ENCODE results near the gene RTL10.

RTL10 gene

DNA sequence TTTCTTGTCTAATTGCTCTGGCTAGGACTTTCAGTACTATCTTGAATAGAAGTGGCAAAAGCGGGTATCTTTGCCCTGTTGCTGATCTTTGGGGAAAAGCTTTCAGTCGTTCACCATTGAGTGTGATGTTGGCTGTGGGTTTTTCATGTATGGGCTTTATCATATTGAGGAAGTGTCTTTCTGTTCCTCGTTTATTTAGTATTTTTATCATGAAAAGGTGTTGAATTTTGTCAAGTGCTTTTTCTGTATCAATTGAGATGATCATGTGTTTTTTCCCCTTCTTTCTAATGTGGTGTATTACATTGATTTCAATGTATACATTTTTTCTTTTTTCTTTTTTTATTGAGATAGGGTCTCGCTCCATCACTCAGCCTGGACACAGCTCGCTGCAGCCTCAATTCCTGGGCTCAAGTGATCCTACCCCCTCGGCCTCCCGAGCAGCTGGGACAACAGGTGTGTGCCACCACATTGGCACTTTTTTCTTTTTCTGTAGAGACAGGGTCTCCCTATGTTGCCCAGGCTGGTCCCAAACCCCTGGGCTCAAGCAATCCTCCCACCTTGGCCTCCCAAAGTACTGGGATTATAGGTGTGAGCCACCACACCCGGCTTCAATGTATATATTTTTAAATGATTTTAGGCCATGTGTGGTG, 5.3 kb upstream of the RTL10 start:
- DNase-seq = no peak

DNA sequence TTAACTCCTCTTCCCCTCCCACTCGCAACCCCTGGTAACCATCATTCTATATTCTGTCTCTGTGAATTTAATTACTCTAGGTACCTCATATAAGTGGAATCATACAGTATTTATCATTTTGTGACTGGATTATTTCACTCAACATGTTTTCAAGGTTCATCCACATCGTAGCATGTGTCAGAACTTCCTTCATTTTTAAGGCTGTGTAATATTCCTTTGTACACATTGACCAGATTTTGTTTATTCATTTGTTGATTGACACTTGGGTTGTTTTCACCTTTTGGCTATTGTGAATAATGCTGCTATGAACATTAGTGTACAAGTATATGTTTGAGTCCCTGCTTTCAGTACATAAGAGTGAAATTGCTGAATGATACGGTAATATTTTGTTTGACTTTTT, 2.7 kb upstream of the RTL10 start:
- no peak for DNase-seq

DNA sequence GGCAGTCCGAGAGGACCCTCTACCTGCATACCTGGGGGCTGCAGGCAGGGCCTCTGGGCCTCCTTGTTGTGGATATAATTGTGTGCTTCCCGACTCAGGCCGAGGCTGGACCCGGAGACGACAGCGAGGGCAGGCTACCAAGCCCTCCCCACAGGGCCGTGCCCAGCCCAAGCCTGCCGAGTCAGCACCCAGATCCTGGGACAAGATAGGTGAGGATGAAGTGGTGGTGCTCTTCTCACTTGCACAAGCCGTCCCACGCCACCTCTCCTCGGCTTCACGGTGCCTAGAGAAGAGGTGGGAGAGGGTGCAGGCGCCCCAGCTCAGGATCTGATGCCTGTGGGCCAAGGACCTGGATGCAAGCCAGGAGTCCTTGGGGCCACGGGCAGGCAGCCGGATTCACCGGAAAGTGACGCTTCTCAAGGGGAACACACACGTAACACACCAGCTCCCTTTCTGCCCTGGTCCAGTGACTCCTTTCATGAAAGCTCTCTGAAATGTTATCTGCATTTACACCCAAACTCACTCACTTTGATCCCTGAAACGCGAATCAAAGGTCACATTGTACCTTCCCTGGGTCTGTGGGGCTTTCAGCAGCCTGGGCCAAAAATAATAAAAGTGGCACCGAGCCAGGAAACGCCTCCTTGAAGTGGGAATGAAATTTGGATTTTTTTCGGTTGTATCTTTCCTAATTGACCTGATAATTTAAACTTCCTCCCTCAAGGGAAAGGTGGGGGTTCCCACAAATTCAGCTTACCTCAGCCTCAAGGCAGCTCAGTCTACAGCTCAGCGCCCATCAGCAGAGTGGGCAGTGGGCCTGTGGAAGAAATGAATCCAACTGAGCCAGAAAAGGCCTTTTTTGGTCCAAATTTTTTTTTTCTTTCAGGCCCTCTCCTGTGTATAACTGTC, 1.1 kb upstream of the RTL10 start:
- DNase-seq = peak; percentile 54

DNA sequence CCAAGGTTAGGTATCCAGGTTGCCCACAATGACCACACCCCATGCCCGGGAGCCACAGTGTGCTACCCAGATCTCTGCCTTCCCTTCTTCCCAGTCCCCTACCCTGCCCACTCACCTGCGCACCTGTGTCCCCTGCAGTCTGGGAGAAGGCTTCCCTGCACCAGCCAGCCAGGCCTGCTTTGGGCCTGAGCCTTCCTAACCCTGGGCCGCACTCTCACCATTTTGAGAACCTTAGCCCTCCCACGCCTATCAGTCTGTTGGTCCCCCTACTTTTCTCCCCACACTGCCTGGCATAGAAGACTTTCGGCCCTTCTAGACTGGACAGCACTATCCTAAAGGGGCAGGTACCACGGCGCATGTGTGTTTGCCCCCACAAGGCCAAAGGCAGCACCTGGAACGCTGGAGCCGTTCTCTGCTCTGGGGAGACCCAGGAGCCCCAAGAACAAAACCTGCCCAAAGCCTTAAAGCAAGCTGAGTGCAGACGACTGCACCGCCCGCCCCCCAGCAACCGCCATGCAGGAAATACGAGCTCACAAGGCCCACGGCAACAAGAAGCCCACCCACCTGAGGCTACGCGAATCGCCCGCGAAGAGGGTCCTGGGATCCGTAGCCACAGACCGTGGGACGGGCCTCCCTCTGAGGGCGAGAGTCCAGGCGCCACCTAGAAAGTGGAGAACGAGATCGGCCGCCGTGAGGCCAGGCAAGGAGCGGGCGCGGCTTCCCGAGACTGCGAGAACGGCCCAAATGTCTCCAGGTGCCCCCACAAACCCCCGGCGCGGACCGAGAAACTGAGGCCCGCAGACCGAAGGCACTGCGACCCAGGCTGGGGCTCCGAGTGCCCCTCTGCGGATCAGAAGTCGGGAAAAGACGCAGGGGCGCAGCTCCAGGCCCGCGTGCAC, 546 bp downstream of the RTL10 start:
- DNase-seq = peak; percentile 34

DNA sequence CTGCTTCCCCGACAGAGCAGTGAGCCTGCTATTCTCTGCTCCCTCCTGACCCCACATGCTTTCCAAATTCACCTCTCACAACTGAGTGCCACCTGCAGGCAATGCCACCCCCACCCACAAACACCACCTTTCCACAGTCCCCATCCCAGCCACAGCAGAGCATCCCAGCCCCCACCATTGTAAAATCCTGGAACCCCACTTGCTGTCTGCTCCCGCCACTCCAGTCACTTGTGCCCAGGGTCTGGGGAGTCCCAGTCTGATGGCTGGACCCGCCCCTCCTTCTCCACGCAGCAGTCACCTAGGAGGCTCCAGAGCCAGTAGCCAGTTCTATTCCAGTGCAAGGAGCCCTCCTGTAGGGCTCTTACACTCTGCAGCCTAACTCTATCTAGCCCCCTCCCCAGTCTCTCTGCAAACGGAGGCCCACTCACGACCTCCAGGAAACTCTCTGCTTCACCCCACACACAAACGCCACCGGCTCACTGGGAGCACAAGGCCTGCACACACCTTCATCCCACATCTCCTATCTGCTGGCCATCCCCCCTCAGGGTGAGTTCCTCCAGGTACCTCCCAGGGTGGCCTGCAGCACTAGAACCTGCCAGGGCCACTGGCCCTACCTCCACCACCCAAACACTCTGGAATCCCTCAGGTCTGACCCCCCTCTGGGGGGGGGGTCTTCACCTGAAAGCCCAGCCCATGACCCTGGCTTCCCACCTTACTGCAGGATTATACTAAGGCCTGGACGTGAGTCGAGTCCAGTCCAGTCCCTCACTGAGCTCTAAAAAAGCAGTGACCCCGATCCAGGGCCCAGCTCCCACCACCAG, 1.4 kb downstream of the RTL10 start:
- DNase-seq = no peak

DNA sequence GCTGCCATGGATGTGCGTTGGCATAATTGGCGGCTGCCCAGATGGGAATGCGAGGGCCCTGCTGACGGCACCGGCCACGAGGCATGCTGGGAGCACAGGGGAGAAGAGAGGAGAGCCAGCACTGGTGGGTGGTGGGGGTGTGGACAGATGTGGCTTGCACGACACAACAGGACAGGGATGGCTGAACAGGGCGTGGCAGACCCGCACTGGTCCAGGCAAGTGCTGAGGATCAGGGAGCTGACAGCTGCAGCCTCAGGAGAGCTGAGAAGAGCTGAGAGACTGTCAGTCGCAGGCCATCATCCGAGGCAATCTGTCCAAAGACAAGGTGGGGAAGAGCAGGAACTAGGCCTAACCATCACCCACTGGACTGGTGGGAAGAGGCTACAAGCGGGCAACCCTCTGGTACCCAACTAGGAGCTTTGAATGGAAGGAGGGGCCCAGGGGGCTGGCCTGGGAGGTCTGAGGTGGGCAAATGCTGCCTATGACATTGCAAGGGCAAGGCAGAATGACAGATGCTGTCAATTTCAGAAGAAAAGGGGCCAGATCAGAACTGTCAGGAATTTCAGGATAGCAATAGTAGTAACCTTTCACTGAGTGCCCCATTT, 2.4 kb downstream of the RTL10 start:
- DNase-seq = no peak

DNA sequence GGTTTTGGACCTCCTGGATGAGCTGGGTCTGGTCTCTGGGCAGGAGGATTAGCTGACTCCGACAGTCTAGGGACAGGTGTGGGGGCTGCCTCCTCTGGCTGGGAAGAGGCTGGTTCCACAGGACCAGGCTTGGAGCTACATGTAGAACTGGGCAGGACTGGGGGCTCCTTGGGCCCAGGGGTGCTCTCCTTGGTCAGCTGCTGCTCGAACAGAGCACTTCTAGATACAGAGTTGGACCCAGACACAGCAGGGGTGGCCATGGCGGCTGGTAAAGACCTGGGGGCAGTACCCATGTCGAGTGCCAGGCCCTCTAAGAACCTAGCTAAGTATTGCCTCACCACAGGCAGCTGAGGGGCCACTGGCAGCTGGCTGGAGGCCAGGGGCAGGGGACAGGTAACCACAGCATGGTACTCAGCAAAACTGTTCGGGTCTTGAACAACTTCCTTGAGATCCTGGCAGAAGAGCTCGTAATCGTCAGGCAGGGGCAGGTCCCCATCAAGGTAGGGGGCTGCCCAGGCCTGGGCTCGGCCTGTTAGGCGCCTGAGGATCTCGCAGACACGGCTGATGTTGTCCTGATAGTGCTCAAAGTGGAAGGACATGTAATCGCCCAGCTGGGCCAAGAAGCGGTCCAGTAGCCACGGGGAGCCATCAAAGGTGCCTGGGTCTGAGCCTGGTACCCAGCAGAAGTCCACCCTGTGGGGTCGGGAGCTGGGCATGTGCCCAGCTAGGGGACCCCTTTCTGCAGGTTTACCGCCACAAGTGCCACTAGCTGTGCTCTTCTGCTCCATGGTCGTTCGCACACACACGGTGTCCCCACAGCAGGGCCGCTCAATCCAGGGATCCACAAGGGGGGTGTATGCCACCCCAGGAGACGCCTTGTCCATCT, 3.1 kb downstream of the RTL10 start:
- DNase-seq = no peak

DNA sequence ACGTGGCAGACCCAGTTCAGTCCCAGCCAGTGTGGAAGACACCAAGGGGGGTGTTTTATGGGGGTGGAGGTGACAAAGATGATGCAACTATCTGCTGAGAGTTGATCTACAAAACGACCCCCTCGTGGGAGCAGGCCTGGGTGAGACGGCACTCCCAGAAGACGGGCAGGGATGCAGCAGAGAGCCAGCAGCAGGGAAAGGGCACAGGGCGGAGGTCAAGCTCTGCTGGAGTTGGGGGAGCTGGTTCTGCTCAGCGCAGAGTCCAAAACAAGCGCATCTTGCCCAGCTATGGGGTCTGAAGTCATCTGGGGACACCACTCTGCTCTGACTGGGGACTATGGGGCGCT, 3.9 kb downstream of the RTL10 start:
- DNase-seq = no peak

DNA sequence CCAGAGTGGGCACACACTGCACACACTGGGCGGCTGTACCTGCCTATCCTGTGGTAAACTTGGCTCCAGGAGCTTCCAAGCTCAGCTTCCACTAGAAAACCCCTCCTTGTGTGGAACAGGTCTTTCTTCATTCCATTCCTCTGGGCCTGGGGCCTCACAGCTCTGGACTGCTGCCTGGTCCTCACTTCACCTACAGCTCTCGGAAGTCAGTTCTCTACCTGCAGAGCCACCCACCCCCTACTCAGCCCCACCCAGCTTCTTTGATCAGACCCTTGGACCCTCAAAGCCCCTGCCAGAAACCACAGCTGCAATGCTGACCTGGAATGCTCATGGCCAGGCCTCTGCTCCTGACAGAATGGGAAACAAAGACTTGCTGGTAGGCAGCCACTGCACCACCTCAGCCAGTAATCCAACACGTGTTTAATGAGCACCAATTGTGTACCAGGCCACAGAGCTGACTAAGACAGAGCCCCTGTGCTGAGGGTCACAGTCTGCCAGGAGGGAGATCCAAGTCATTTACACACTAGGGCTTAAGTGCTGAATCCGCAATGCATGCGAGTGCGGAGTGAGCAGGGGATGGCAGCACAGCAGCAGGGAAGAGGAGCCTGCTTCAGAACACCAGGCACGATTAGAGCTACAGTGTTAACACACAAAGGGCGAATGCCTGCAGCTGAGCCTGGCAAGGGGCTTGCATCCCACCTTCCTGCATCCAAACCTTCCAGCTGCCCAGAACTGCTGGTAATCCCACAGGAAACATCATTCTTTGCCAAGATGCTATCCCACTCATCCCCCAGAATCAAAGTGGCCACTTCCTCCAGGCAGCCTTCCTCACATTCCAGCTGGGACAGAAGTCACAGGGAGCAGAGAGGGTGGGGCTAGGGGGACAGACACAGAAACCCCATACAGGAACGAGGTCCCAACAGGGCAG, 4.6 kb downstream of the RTL10 start:
- DNase-seq = no peak

DNA sequence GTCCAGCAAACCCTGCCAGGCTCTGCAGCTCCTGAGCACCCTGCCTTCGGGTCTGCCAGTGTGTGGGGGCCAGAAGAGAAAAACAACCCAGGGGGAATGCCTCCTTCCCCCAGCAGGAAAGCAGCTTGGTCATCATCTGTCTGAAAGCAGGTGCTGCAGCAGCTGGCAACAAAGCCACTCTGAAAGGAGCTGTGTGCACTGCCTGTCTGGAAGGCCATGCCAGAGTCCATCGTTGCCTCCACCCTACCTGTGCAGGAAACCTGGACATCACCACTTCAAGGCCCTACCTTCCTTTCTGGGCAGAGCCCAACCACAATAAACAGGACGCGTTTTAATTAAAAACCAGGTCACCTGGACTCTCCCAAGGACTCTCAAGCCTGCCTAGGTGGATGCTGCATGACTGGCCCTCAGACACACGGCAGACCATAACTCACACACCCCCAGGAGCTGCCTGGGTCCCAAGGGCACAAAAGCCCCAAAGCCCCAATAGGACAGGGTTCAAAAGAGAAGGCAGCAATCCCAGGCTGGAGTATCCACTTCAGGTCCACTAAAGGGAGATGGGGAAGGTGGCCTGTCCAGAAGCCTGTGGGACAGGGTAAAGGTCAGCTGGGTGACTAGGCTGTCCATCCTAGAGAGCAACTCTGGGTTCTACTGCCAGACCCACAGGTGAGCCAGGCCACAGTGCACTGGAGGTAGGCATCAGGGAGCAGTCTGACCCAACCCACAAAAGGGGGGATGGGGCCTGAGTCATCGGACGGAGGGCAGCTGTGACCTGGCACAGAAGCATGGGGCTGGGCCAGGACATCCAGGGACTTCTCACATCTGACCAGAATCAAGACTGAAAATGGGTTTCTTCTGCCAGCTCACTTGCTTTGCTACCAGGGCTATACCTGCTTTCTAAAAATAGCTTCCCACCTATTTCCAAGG, 6.1 kb downstream of the RTL10 start:
- DNase-seq = no peak

DNA sequence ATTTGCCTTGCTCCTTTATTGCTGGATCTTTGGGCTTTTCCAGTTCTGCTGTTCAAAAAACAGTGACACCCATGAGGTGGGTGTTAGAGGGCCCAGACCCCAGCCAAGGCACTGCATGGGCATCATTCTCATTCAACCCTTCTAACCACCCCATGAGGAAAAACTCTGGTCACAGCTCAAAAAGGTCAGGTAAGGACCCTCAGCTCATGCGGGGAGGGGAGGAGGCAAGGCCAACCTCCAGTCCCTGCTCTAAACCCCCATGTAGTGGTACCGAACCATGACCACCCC, 7.4 kb downstream of the RTL10 start:
- DNase-seq = no peak

DNA sequence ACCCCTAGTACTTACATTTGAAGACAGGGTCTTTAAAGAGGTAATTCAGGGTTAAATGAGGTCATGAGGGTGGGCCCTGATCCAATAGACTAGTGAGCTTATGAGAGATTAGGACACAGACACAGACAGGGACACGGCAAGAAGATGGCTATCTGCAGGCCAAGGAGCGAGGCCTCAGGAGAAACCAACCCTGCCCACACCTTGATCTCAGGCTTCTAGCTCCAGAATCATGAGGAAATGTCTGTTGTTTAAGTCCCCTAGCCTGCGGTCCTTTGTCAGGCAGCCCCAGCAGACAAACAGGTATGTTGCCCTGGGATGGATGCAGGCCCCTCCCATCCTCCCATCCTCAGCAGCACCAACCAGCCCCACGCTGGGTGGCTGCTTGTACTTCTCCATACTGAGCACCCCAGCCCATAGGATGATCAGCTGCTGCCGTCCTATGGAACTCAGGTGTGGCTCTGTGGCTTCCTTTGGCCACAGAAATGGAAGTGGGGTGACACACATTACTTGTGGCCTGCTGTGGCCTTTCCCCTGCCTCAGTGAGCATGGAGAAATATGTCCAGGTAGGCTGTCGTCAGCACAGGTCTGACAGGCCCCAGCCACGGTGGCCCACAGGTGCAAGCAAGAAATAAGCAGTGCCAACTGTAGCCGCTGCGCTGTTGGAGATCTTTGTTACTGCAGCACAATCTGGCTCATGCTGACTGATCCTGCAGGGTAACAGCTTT, 7.9 kb downstream of the RTL10 start:
- DNase-seq = no peak

DNA sequence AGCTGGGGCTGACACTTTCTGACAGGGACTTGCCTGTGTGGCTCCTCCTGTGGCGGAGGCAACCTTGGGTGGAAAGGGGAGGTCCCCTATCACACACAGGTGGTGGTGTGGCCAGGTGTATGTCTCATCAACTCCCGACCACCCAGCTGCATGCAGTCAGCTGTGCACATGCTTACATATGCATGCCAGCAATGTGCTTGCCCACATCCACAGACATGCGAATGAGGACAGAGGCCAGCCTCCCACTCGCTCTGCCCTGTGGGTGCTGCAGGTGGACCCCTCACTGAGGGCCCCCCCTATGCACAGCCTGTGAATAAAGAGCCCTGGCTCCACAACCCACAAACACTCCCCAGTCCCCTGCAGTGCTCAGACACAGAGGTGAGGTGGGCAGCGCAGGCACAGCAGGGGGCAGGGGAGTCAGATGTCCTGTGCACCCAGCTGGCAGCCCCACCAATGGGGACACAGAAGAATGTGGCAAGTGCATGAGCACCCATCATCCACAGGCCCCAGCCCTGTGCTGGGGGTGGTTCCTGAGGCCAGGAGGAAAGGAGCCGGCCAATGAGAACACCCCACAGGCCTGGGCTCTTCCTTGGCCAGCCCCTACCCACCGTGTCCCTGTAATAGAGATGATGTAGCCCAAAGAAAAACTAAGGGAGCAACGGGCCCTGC, 9.5 kb downstream of the RTL10 start:
- DNase-seq = no peak

DNA sequence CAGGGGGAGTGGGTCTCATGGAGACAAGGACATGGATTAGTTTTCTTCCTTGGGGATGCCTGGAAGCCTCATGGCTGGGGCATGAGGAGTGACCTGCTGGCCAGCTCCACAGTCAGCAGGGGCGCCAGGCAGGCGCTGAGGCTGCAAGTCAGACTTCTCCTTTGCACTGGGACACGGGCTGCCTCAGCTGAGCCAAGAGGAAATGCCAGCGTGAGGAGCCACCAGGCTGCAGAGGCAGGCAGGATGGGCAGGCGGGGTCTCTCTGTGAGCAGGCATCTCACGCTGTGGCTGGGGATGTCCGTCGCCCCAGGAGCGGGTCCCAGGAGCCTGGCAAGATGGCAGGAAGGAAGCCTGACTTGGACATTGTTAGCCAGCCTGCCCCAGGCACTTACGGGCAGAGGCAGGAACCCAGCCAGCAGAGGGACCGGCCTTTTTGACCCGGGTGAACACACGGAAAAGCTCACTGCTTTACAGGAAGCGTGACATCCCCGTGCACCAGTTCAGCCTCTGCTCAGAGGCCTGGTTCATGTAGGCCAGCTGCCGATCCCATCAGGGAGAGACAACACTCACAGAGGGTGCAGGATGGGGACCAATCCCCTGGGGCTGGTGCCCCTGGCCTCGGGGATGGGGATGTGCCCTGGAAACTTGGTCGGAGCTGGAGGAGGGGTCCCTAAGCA, 10.2 kb downstream of the RTL10 start:
- DNase-seq = no peak

DNA sequence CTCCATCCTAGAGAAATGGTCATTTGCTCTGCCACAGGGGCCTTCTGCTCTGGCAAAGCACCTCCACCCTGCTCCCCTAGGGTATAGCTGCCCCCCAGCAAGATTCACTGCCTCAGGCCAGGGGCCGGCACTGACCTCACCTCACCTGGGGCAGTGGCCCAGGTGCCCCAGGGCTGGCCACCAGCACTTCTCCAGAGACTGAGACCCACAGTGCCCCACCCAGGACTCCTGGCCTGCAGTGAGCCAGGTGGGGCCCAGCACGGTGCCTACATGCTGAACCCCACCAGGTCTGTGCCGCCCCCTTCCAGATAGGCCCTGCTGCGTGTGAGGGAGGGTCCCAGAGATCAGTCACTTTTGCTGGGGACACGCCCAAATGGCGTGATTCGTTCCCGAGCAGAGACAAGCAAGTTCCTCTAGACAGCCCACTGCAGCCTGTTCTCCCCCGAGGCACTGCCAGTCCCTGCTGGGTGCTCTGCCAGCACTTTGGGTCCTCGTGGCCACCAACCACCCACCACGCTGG, 10.8 kb downstream of the RTL10 start:
- DNase-seq = no peak

DNA sequence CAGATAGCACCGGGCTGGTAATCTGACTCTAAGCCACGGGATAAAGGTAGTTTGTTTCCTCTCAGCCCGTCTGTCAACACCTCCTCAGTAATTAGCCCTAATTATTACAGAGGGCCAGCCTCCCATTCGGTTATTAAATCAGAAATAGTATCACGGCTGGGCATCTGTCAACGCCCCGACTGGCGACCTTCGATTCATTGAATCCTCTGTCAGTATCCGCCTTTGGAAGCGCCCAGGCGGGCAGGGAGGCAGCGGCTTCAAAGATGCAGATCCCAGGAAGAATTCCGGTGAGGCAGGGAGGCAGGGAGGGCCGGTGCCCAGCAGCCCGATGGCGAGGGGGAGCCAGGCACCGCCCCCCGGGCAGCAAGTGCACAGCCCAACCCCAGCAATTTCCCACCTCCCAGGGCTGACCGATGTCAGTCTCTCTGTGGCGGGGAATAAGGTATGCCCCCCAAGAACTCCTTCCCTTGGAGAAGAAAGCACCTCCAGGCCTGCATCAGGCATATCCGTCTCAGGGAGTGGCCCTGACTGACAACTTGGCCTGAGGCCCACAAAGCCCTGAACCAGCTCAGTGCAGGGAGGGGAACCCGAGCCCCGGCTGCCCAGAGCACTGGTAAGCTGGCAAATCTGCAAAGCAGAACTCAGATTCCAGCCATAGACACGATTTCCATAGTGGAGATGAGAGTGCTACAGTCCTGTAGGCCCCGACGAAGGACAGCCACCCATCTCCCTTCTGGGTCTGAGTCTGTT, 11.4 kb downstream of the RTL10 start:
- DNase-seq = no peak

Data from activated naive CD4-positive, alpha-beta T cell treated with anti-CD3 and anti-CD28 coated beads, Interleukin-2, amount 50 U/mL, for 16 hours (primary cell).